Right lobe of liver (tissue), 4 donors: ENCODE data around the gene SELENOV.

Source experiments
- CTCF ChIP-seq, 4 donors: fragments of 200-600 bp in 3 of 4; fragments of 450-650 bp in 1 of 4; IDR thresholded peaks; one replicate each; pipeline versions ENCODE4 v1.5.1 to v1.8.0; 2016 to 2022; ENCODE audit warnings: antibody characterized with exemption in 4 of 4, mild to moderate bottlenecking in 2 of 4
- POLR2A ChIP-seq: fragments of 450-650 bp; IDR thresholded peaks from one replicate; pipeline ENCODE4 v1.6.1; 2017; ENCODE audit warnings: antibody characterized with exemption, mild to moderate bottlenecking
- donor health status: DM: no; HTN: no; CAD: no.
- donor health status: DM: no; HTN: no; CAD: no.
- donor health status: DM: no; HTN: yes; CAD: no.

DNA sequence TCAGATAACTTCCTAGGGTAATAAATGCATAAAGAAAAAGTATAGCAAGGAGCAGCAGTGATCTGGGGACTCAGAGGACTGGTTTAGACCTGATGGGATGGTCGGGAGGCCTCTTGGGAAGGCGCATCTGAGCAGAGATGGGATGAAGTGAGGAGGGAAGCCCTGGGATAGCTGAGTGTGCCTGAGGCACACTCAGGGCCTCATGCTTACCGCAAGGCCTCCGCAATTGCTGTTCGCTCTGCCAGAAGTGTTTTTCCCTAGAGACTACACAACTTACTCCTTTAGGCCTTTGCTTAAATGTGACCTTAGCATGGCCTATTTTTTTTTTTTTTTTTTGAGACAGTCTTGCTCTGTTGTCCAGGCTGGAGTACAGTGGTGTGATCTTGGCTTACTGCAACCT lies 20.3 kb upstream of the SELENOV start:
- TF ChIP-seq CTCF (IDR thresholded peaks at IDR 0.05) (no peak), POLR2A (no peak)
